ENCODE measurements around the gene KHDC1L. TPM values are rescaled to one million over a fixed set of nuclear protein-coding genes. Genes with fewer than 3 reads are reported as not detected.

KHDC1L gene
- total RNA-seq, 1 experiment from 2014 or later, result not detected

- no peaks in the 10 kb centered on the region for H3K9me3 ChIP-seq (ENCODE audit: control insufficient read depth, insufficient read depth, low read depth, low read length)
- DNase-seq (ENCODE audit: low read depth, low spot score) (no peak), ATAC-seq (no peak)
- intact Hi-C loops (cut with micrococcal nuclease; ENCODE audit: unreplicated experiment) (no loop called here), in situ Hi-C loops (cut with HindIII; ENCODE audit: low pct_unique_long_range_greater_than_20kb, low sequenced_read_pairs) (no loop called here)
- H3K27me3 ChIP-seq (ENCODE audit: control insufficient read depth, insufficient read depth, low read length), result no peaks in the 10 kb centered on the region
- H3K36me3 ChIP-seq (ENCODE audit: control insufficient read depth, insufficient read depth, low read length), result no peaks in the 10 kb centered on the region
- ChIA-PET CTCF (no interaction called here), POLR2A (no interaction called here)
- BruUV-seq (replicated peaks), result no TSS peak
- TF ChIP-seq TCF7L2 (IDR thresholded peaks at IDR 0.05; ENCODE audit: low read depth, low read length) (no peak), POLR2AphosphoS5 (IDR thresholded peaks at IDR 0.05; ENCODE audit: low read depth, low read length) (no peak), SIN3A (IDR thresholded peaks at IDR 0.05; ENCODE audit: borderline replicate concordance, insufficient read depth, low read depth, low read length) (no peak)
- TF ChIP-seq, protein P1, sequence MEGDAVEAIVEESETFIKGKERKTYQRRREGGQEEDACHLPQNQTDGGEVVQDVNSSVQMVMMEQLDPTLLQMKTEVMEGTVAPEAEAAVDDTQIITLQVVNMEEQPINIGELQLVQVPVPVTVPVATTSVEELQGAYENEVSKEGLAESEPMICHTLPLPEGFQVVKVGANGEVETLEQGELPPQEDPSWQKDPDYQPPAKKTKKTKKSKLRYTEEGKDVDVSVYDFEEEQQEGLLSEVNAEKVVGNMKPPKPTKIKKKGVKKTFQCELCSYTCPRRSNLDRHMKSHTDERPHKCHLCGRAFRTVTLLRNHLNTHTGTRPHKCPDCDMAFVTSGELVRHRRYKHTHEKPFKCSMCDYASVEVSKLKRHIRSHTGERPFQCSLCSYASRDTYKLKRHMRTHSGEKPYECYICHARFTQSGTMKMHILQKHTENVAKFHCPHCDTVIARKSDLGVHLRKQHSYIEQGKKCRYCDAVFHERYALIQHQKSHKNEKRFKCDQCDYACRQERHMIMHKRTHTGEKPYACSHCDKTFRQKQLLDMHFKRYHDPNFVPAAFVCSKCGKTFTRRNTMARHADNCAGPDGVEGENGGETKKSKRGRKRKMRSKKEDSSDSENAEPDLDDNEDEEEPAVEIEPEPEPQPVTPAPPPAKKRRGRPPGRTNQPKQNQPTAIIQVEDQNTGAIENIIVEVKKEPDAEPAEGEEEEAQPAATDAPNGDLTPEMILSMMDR (IDR thresholded peaks at IDR 0.05), result no peak
- TF ChIP-seq, protein P2, sequence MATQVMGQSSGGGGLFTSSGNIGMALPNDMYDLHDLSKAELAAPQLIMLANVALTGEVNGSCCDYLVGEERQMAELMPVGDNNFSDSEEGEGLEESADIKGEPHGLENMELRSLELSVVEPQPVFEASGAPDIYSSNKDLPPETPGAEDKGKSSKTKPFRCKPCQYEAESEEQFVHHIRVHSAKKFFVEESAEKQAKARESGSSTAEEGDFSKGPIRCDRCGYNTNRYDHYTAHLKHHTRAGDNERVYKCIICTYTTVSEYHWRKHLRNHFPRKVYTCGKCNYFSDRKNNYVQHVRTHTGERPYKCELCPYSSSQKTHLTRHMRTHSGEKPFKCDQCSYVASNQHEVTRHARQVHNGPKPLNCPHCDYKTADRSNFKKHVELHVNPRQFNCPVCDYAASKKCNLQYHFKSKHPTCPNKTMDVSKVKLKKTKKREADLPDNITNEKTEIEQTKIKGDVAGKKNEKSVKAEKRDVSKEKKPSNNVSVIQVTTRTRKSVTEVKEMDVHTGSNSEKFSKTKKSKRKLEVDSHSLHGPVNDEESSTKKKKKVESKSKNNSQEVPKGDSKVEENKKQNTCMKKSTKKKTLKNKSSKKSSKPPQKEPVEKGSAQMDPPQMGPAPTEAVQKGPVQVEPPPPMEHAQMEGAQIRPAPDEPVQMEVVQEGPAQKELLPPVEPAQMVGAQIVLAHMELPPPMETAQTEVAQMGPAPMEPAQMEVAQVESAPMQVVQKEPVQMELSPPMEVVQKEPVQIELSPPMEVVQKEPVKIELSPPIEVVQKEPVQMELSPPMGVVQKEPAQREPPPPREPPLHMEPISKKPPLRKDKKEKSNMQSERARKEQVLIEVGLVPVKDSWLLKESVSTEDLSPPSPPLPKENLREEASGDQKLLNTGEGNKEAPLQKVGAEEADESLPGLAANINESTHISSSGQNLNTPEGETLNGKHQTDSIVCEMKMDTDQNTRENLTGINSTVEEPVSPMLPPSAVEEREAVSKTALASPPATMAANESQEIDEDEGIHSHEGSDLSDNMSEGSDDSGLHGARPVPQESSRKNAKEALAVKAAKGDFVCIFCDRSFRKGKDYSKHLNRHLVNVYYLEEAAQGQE (IDR thresholded peaks at IDR 0.05; ENCODE audit: insufficient read depth in 1 of 2, low read depth in 2 of 2, low read length in 1 of 2), result no peak
- no peak overlapping the region for H3K4me3 ChIP-seq (ENCODE audit: low read depth in 2 of 2, low read length in 2 of 2)
- H3K27ac ChIP-seq (ENCODE audit: low read length), result no peak overlapping the region
- H3K4me1 ChIP-seq (ENCODE audit: control insufficient read depth, insufficient read depth, low read length), result peaks cover 4% of the 10 kb centered on the region; the same call in 1 of the 2 replicates
These were observed 49.2 kb downstream of the KHDC1L start for GRCh38 chr6:73176057-73176456.

DNA sequence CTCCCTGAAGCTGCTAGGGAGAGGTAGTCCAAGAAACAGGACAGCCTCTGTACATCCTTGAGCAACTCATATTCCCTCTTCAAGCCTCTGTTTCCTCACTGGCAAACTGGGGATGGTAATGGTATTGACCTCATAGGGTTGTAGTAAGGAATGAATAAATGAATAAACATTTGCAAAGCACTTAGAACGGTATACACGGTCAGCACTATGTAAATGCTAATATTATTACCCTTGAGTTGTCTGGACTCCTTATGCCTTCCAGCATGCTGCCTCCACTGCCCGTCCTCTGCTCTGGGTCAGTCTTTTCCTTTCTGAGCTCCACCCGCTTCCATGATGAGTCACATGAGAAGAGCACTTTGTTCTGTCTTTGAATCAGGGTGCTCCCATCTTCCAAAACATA, 50.6 kb downstream of the KHDC1L start:
- no peak overlapping the region for H3K27ac ChIP-seq (ENCODE audit: low read length)
- H3K36me3 ChIP-seq (ENCODE audit: control insufficient read depth, insufficient read depth, low read length), result no peaks in the 10 kb centered on the region
- DNase-seq (ENCODE audit: low read depth, low spot score) (no peak), ATAC-seq (no peak)
- no peaks in the 10 kb centered on the region for H3K27me3 ChIP-seq (ENCODE audit: control insufficient read depth, insufficient read depth, low read length)
- intact Hi-C loops (cut with micrococcal nuclease; ENCODE audit: unreplicated experiment) (no loop called here), in situ Hi-C loops (cut with HindIII; ENCODE audit: low pct_unique_long_range_greater_than_20kb, low sequenced_read_pairs) (no loop called here)
- no TSS peak for BruUV-seq (replicated peaks)
- H3K4me3 ChIP-seq (ENCODE audit: low read depth in 2 of 2, low read length in 2 of 2), result no peak overlapping the region
- no peaks in the 10 kb centered on the region for H3K4me1 ChIP-seq (ENCODE audit: control insufficient read depth, insufficient read depth, low read length)
- TF ChIP-seq, protein P2 (IDR thresholded peaks at IDR 0.05; ENCODE audit: insufficient read depth in 1 of 2, low read depth in 2 of 2, low read length in 1 of 2), result no peak
- no peak for TF ChIP-seq SIN3A (IDR thresholded peaks at IDR 0.05; ENCODE audit: borderline replicate concordance, insufficient read depth, low read depth, low read length)
- TF ChIP-seq TCF7L2 (IDR thresholded peaks at IDR 0.05; ENCODE audit: low read depth, low read length), result no peak
- TF ChIP-seq, protein P1 (IDR thresholded peaks at IDR 0.05), result no peak
- no peak for TF ChIP-seq POLR2AphosphoS5 (IDR thresholded peaks at IDR 0.05; ENCODE audit: low read depth, low read length)
- CTCF ChIA-PET, result no interaction called here
- POLR2A ChIA-PET, result no interaction called here
- H3K9me3 ChIP-seq (ENCODE audit: control insufficient read depth, insufficient read depth, low read depth, low read length), result no peaks in the 10 kb centered on the region

Other genes with a start within 250 kb of the KHDC1L start
- 9.6 TPM for gene KHDC1, start 37.7 kb upstream of the KHDC1L start, total RNA-seq (2021; ENCODE audit: unreplicated experiment)
- gene DPPA5, start 128.8 kb upstream of the KHDC1L start, total RNA-seq (2021; ENCODE audit: unreplicated experiment), result not detected
- gene KHDC3L, start 137.2 kb upstream of the KHDC1L start, total RNA-seq (2021; ENCODE audit: unreplicated experiment), result not detected
- 10.6 TPM for gene OOEP, start 144.4 kb upstream of the KHDC1L start, total RNA-seq (2021; ENCODE audit: unreplicated experiment)
- gene DDX43, start 169.3 kb upstream of the KHDC1L start, total RNA-seq (2021; ENCODE audit: unreplicated experiment), result 24.9 TPM
- gene CGAS, start 226.8 kb upstream of the KHDC1L start, total RNA-seq (2021; ENCODE audit: unreplicated experiment), result 38.4 TPM
- gene MTO1, start 236.2 kb upstream of the KHDC1L start, total RNA-seq (2021; ENCODE audit: unreplicated experiment), result 57.9 TPM

Data from Panc1 (cell line).